ENCODE measurements around the gene RHBDF1.

- no peak for TF ChIP-seq CTCF (IDR thresholded peaks at IDR 0.05)
- TF ChIP-seq POLR2A (IDR thresholded peaks at IDR 0.05), result no peak
Observed at GRCh38 chr16:104355-104754, 31.9 kb upstream of the RHBDF1 start.
